Measurements from ENCODE around the gene LSM10. TPM values are rescaled to one million over a fixed set of nuclear protein-coding genes. Genes with fewer than 3 reads are reported as not detected.

The LSM10 gene
- total RNA-seq, 2 experiments from 2014 or later, result 43.8 to 46.2 TPM

DNA sequence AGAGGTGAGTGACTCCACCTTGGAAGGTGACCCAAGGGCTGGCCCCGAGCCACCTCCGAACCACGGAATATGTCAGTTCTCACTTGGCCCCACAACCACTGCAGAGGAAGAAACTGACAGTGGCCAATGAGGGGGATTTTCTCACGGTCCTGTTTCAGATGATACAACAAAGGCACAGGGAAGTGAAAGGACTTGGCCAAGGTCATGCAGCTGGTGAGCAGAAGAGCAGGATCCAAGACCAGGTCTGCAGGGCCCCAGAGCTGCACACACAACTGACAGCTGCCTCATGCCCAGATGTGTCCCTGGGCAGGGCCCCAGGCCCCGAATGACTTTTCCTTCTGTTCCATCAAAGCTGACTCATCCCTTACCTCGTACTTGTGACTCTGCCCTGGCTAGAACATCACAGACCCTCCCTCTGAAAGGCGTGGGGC is 48.5 kb downstream of the LSM10 start:
- TF ChIP-seq, protein P1, sequence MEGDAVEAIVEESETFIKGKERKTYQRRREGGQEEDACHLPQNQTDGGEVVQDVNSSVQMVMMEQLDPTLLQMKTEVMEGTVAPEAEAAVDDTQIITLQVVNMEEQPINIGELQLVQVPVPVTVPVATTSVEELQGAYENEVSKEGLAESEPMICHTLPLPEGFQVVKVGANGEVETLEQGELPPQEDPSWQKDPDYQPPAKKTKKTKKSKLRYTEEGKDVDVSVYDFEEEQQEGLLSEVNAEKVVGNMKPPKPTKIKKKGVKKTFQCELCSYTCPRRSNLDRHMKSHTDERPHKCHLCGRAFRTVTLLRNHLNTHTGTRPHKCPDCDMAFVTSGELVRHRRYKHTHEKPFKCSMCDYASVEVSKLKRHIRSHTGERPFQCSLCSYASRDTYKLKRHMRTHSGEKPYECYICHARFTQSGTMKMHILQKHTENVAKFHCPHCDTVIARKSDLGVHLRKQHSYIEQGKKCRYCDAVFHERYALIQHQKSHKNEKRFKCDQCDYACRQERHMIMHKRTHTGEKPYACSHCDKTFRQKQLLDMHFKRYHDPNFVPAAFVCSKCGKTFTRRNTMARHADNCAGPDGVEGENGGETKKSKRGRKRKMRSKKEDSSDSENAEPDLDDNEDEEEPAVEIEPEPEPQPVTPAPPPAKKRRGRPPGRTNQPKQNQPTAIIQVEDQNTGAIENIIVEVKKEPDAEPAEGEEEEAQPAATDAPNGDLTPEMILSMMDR (IDR thresholded peaks at IDR 0.05), result no peak
- DNase-seq (no peak), ATAC-seq (peak; percentile 13)
- Mint-ChIP-seq H3K27ac (no peak overlapping the region), H3K4me3 (no peak overlapping the region), H3K27me3 (no peaks in the 10 kb centered on the region), H3K4me1 (ENCODE audit: low read depth) (peaks cover 24% of the 10 kb centered on the region), H3K9me3 (no peaks in the 10 kb centered on the region), H3K36me3 (ENCODE audit: low read depth) (peaks cover 27% of the 10 kb centered on the region)
- intact Hi-C loops (cut with micrococcal nuclease), result no loop called here
- ChIA-PET CTCF (interaction anchor here (13.0 kb wide), 1 partner anchor 19 kb away, joined by 102 read pairs; no protein-coding TSS in a partner anchor), POLR2A (interaction anchor here (0.6 to 2.0 kb wide), 3 partner anchors 25 to 86 kb away, joined by 5 to 7 read pairs (median 5); no protein-coding TSS in a partner anchor)

DNA sequence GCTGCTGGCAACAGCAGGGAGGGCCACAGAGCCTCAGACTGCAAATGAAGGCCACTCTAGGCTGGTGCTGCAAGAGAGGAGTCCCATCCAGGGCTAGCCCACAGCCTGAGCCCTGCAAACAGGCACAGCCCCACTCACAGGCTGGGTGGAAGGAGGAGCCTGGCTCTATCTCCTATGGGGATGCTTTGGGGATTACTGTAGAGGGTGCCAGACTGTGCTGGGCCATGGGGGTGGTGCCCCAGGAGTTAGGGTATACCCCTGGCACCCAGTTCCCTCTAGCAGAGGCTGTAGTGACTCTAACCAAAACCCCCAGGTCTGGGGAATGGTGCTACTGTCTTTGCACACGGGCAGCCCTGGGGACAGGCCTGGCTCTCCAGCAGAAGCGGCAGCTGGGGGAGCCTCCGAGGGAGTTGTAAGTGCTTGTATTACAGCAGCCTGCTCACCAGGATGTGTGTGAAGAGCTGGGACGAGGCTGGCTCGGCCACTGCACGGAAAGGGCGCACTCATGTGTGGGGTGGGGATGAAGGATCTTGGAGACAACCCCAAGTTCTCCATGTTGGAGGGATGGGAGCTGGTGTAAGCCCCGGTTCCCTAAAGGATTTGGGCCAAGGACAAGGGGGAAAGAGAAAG is 50.9 kb downstream of the LSM10 start:
- Mint-ChIP-seq H3K36me3 (ENCODE audit: low read depth) (peaks cover 24% of the 10 kb centered on the region), H3K4me1 (ENCODE audit: low read depth) (peaks cover 22% of the 10 kb centered on the region), H3K27me3 (no peaks in the 10 kb centered on the region), H3K27ac (no peak overlapping the region), H3K9me3 (no peaks in the 10 kb centered on the region), H3K4me3 (no peak overlapping the region)
- intact Hi-C loops (cut with micrococcal nuclease), result no loop called here
- TF ChIP-seq, protein P1 (IDR thresholded peaks at IDR 0.05), result no peak
- ATAC-seq, result no peak
- ChIA-PET POLR2A (no interaction called here), CTCF (interaction anchor here (1.9 kb wide), 1 partner anchor 23 kb away, joined by 4 read pairs; no protein-coding TSS in a partner anchor)
- DNase-seq, result no peak

DNA sequence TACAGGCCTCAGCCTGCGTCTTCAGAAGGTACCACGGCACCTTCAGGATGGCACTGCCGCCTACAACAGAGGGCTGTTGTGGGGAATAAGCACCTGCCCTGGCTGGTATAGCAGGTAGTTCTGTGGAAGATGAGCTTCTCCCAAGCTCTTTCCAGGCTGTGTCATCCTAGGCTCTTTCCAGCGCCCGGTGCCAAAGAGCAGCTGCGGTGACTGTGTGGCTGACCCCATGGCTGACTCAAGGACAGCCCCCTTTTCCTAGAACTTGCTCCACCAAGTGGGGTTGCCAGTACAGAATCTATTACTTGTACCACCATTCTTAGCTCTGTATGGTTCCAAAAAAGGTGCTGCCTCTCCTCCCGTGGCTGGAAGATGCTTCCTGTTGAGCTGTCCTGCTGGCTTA is 52.4 kb downstream of the LSM10 start:
- Mint-ChIP-seq H3K27me3 (no peaks in the 10 kb centered on the region), H3K36me3 (ENCODE audit: low read depth) (peaks cover 27% of the 10 kb centered on the region), H3K4me1 (ENCODE audit: low read depth) (peaks cover 9% of the 10 kb centered on the region), H3K9me3 (no peaks in the 10 kb centered on the region), H3K27ac (no peak overlapping the region), H3K4me3 (no peak overlapping the region)
- ATAC-seq, result no peak
- ChIA-PET POLR2A (no interaction called here), CTCF (interaction anchor here (0.7 to 5.6 kb wide), 3 partner anchors 22 to 82 kb away, joined by 3 to 78 read pairs (median 68); no protein-coding TSS in a partner anchor)
- TF ChIP-seq, protein P1 (IDR thresholded peaks at IDR 0.05), result no peak
- intact Hi-C loops (cut with micrococcal nuclease), result no loop called here
- no peak for DNase-seq

DNA sequence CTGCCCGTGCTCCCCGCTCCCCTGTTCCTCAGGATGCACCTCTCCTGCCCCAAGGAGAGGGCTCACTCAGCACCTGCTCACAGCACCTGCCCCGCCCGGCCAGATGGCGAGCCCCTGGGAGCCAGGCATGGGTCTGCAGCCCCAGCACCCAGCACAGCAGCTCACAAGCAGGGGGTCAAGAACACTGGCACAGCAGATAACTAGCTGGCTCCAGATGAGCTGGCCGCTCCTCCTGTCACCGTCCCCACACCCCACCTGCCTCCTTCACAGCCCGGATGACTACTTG is 53.4 kb downstream of the LSM10 start:
- peaks cover 27% of the 10 kb centered on the region for H3K36me3 Mint-ChIP-seq (ENCODE audit: low read depth)
- CTCF ChIA-PET, result interaction anchor here (0.6 to 5.6 kb wide), 4 partner anchors 23 to 172 kb away, joined by 3 to 78 read pairs (median 36); no protein-coding TSS in a partner anchor

More for the DNA sequence above, 53.4 kb downstream of the LSM10 start:
- Mint-ChIP-seq H3K27me3 (no peaks in the 10 kb centered on the region), H3K4me3 (no peak overlapping the region), H3K9me3 (no peaks in the 10 kb centered on the region), H3K27ac (no peak overlapping the region), H3K4me1 (ENCODE audit: low read depth) (peaks cover 4% of the 10 kb centered on the region)
- TF ChIP-seq, protein P1 (IDR thresholded peaks at IDR 0.05), result no peak
- intact Hi-C loops (cut with micrococcal nuclease), result loop anchor here (5.0 kb wide), 1 partner anchor 78 kb away; no protein-coding TSS in a partner anchor
- POLR2A ChIA-PET, result interaction anchor here (0.8 kb wide), 1 partner anchor 15 kb away, joined by 3 read pairs; no protein-coding TSS in a partner anchor
- ATAC-seq (no peak), DNase-seq (no peak)

All from activated CD8-positive, alpha-beta T cell treated with anti-CD3 and anti-CD28 coated beads for 36 hours (primary cell).